SK-N-SH treated with all-trans-retinoic acid at 6 μM for 48 hours (cell line): ENCODE data around the gene CBFA2T3.

Source experiments
- ATAC-seq: fragments of 200-7000 bp; cut with Tn5 transposase; 3 replicates; pipeline ENCODE4 v1.9.1; 2020; ENCODE audit warnings: mild to moderate bottlenecking, moderate library complexity
- ARNTL ChIP-seq: fragments of 450-650 bp; formaldehyde crosslinking; IDR thresholded peaks from 2 replicates; pipeline ENCODE4 v1.5.0; 2020; ENCODE audit warnings: low read depth, mild to moderate bottlenecking, moderate library complexity, borderline replicate concordance
- BACH2 ChIP-seq: fragments of 250-450 bp; sonication (Bioruptor Pico); IDR thresholded peaks from 2 replicates; pipeline ENCODE4 v1.9.0; 2021; ENCODE audit warnings: mild to moderate bottlenecking, borderline replicate concordance
- CREB5 ChIP-seq: fragments of 250-450 bp; sonication (Bioruptor Pico); IDR thresholded peaks from 2 replicates; pipeline ENCODE4 v1.5.1; 2020; ENCODE audit warnings: low read depth, mild to moderate bottlenecking, moderate library complexity
- CSDC2 ChIP-seq: fragments of 250-450 bp; sonication (Bioruptor Pico); IDR thresholded peaks from 2 replicates; pipeline ENCODE4 v1.5.0; 2020; ENCODE audit warnings: mild to moderate bottlenecking, moderate library complexity
- CSRNP3 ChIP-seq: fragments of 250-450 bp; sonication (Bioruptor Pico); IDR thresholded peaks from 2 replicates; pipeline ENCODE4 v1.5.1; 2021; ENCODE audit warnings: mild to moderate bottlenecking, moderate library complexity
- ESRRG ChIP-seq: fragments of 250-450 bp; sonication (Bioruptor Pico); IDR thresholded peaks from 2 replicates; pipeline ENCODE4 v1.6.1; 2021; ENCODE audit warnings: mild to moderate bottlenecking
- GLIS3 ChIP-seq: fragments of 250-450 bp; sonication (Bioruptor Pico); IDR thresholded peaks from 2 replicates; pipeline ENCODE4 v1.5.0; 2020; ENCODE audit warnings: mild to moderate bottlenecking, moderate library complexity
- ISL1 ChIP-seq: fragments of 250-450 bp; sonication (Bioruptor Pico); IDR thresholded peaks from 2 replicates; pipeline ENCODE4 v2.1.2; 2022; ENCODE audit warnings: mild to moderate bottlenecking, moderate library complexity
- OSR1 ChIP-seq: fragments of 250-450 bp; sonication (Bioruptor Pico); IDR thresholded peaks from 2 replicates; pipeline ENCODE4 v1.8.0; 2022; ENCODE audit warnings: moderate library complexity, mild to moderate bottlenecking, inconsistent platforms
- PATZ1 ChIP-seq: fragments of 250-450 bp; sonication (Bioruptor Pico); IDR thresholded peaks from 2 replicates; pipeline ENCODE4 v1.8.0; 2020; ENCODE audit warnings: mild to moderate bottlenecking, moderate library complexity, borderline replicate concordance
- POU6F1 ChIP-seq: fragments of 250-450 bp; sonication (Bioruptor Pico); IDR thresholded peaks from 2 replicates; pipeline ENCODE4 v1.8.0; 2021; ENCODE audit warnings: low read depth, mild to moderate bottlenecking, moderate library complexity, borderline replicate concordance
- RARB ChIP-seq: fragments of 250-450 bp; sonication (Bioruptor Pico); IDR thresholded peaks from 2 replicates; pipeline ENCODE4 v1.8.0; 2021; ENCODE audit warnings: mild to moderate bottlenecking, moderate library complexity
- SNAI2 ChIP-seq: fragments of 250-450 bp; sonication (Bioruptor Pico); IDR thresholded peaks from 2 replicates; pipeline ENCODE4 v1.5.0; 2020; ENCODE audit warnings: mild to moderate bottlenecking, moderate library complexity
- TCF4 ChIP-seq: fragments of 250-450 bp; sonication (Bioruptor Pico); IDR thresholded peaks from 2 replicates; pipeline ENCODE4 v1.8.0; 2021; ENCODE audit warnings: mild to moderate bottlenecking, moderate library complexity, borderline replicate concordance
- TOX ChIP-seq: fragments of 250-450 bp; sonication (Bioruptor Pico); IDR thresholded peaks from 2 replicates; pipeline ENCODE4 v1.8.0; 2021; ENCODE audit warnings: mild to moderate bottlenecking, moderate library complexity, borderline replicate concordance
- TSHZ2 ChIP-seq: fragments of 250-450 bp; sonication (Bioruptor Pico); IDR thresholded peaks from 2 replicates; pipeline ENCODE4 v1.5.0; 2020; ENCODE audit warnings: mild to moderate bottlenecking, moderate library complexity
- ZC3H10 ChIP-seq: fragments of 250-450 bp; sonication (Bioruptor Pico); IDR thresholded peaks from 2 replicates; pipeline ENCODE4 v1.5.1; 2021; ENCODE audit warnings: mild to moderate bottlenecking, moderate library complexity
- ZFP3 ChIP-seq: fragments of 250-450 bp; sonication (Bioruptor Pico); IDR thresholded peaks from 2 replicates; pipeline ENCODE4 v1.5.0; 2020; ENCODE audit warnings: mild to moderate bottlenecking, moderate library complexity
- ZFP30 ChIP-seq: fragments of 450-650 bp; formaldehyde crosslinking; IDR thresholded peaks from 2 replicates; pipeline ENCODE4 v1.5.0; 2022; ENCODE audit warnings: mild to moderate bottlenecking, moderate library complexity
- ZNF565 ChIP-seq: fragments of 450-650 bp; formaldehyde crosslinking; conservative IDR thresholded peaks from 2 replicates; pipeline ENCODE4 v1.5.0; 2020; ENCODE audit warnings: low read depth, mild to moderate bottlenecking, moderate library complexity
- ZNF70 ChIP-seq: fragments of 450-650 bp; formaldehyde crosslinking; IDR thresholded peaks from 2 replicates; pipeline ENCODE4 v1.5.0; 2020; ENCODE audit warnings: mild to moderate bottlenecking, moderate library complexity
- ZNF8 ChIP-seq: fragments of 450-650 bp; formaldehyde crosslinking; IDR thresholded peaks from 2 replicates; pipeline ENCODE4 v1.5.0; 2020; ENCODE audit warnings: mild to moderate bottlenecking, moderate library complexity

Gene CBFA2T3

DNA sequence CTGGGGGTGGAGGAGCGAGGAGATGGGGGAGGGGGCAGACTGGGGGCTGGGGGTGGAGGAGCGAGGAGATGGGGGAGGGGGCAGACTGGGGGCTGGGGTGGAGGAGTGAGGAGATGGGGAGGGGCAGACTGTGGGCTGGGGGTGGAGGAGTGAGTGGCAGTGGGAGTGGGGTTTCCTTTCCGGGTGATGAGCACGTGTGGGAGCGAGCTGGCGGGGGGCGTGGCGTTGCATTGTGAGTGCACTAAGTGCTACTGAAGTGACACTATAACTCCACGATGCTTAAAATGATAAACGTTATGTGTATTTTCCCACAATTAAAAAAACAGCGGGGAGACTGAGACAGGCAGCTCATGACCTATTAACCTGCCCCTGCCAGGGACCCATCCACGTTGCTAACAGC is 46.3 kb downstream of the CBFA2T3 start:
- no peak for ATAC-seq
- TF ChIP-seq ZNF565 (CRISPR knock-in tag): no peak
- no peak for TF ChIP-seq SNAI2 (CRISPR knock-in tag)
- no peak for TF ChIP-seq ZFP30 (CRISPR knock-in tag)
- no peak for TF ChIP-seq GLIS3 (CRISPR knock-in tag)
- TF ChIP-seq BACH2: no peak
- TF ChIP-seq ISL1: no peak

DNA sequence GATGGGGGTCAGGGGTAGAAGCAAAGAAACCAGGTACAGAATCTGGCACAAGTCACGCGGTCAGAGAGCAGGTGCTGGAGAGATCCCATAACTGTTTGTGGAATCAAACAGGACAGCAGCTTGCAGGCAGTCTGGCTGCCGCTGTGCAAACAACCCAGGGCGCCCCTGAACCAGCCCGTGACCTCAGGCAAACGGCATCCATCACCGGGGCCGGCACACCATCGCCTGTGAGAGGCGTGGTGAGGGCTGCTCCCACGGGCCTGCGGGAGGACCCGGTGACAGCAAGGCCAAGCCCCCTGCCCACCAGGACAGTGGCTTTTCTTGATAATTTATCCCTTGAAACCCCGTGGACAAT is 47.9 kb downstream of the CBFA2T3 start:
- no peak for ATAC-seq
- TF ChIP-seq ESRRG (no peak), SNAI2 (CRISPR knock-in tag) (no peak), ZNF8 (CRISPR knock-in tag) (no peak), POU6F1 (CRISPR knock-in tag) (no peak), CSRNP3 (CRISPR knock-in tag) (no peak), RARB (CRISPR knock-in tag) (no peak), TCF4 (CRISPR knock-in tag) (no peak), PATZ1 (no peak), TSHZ2 (CRISPR knock-in tag) (no peak), ZNF565 (CRISPR knock-in tag) (no peak), ZFP3 (CRISPR knock-in tag) (no peak), TOX (CRISPR knock-in tag) (no peak), GLIS3 (CRISPR knock-in tag) (no peak), ARNTL (CRISPR knock-in tag) (no peak), CSDC2 (no peak), ZC3H10 (no peak), ZNF70 (CRISPR knock-in tag) (no peak), BACH2 (no peak)
- TF ChIP-seq, all 23 proteins: peak for 0

GRCh38 chr16:88928405-88929090 is 48.5 kb downstream of the CBFA2T3 start:
- TF ChIP-seq CREB5 (no peak), ZNF8 (CRISPR knock-in tag) (no peak), OSR1 (CRISPR knock-in tag) (no peak), TSHZ2 (CRISPR knock-in tag) (no peak), RARB (CRISPR knock-in tag) (no peak), ARNTL (CRISPR knock-in tag) (no peak), ZC3H10 (no peak), SNAI2 (CRISPR knock-in tag) (no peak), ZNF565 (CRISPR knock-in tag) (no peak), PATZ1 (no peak), BACH2 (no peak), ESRRG (no peak)
- TF ChIP-seq, all 23 proteins: peak for 0
- ATAC-seq: no peak
